Hematopoietic multipotent progenitor cell (in vitro differentiated cells): Measurements from ENCODE around the gene SULT1C2. TPM values are rescaled to one million over a fixed set of nuclear protein-coding genes. Genes with fewer than 3 reads are reported as not detected.
A peak's percentile ranks its signal among the peaks of the same experiment; 100 is the strongest.

Experiments used
- DNase-seq, 3 donors: peaks; one replicate each; pipeline ENCODE4 v3.0.0-alpha.2; 2011 to 2015; ENCODE audit warnings: low read depth in 2 of 3, low spot score in 2 of 3
- total RNA-seq: library from RNA; depleted of rRNA; stranded (reverse); fragments of >200 nt; gene quantifications from one replicate; pipeline ENCODE4 v1.2.3, GENCODE V29; 2012

Gene SULT1C2
- total RNA-seq, 1 donor: under 0.01 TPM

GRCh38 chr2:108287169-108287568, 1.5 kb upstream of the SULT1C2 start:
- DNase-seq: no peak

- DNase-seq: no peak
These were observed 5.2 kb downstream of the SULT1C2 start for GRCh38 chr2:108293850-108294249.

- DNase-seq: no peak
These were observed 8.9 kb downstream of the SULT1C2 start for GRCh38 chr2:108297436-108298141.

GRCh38 chr2:108301558-108301957, 12.9 kb downstream of the SULT1C2 start:
- DNase-seq: no peak

- no peak for DNase-seq
These were observed 16.3 kb downstream of the SULT1C2 start for GRCh38 chr2:108304975-108305374.

- no peak for DNase-seq
These were observed 17.2 kb downstream of the SULT1C2 start for GRCh38 chr2:108305901-108306300.

- no peak for DNase-seq
These were observed 21.2 kb downstream of the SULT1C2 start for GRCh38 chr2:108309903-108310302.

GRCh38 chr2:108314586-108315296, 26.0 kb downstream of the SULT1C2 start:
- DNase-seq: no peak

- DNase-seq: no peak
These were observed 26.8 kb downstream of the SULT1C2 start for GRCh38 chr2:108315444-108315934.

GRCh38 chr2:108316033-108316432, 27.3 kb downstream of the SULT1C2 start:
- no peak for DNase-seq

GRCh38 chr2:108316461-108317258, 28.0 kb downstream of the SULT1C2 start:
- DNase-seq: no peak

- no peak for DNase-seq
These were observed 31.7 kb downstream of the SULT1C2 start for GRCh38 chr2:108320326-108320922.

GRCh38 chr2:108323619-108324018, 34.9 kb downstream of the SULT1C2 start:
- no peak for DNase-seq

- no peak for DNase-seq
These were observed 36.0 kb downstream of the SULT1C2 start for GRCh38 chr2:108324531-108325255.

GRCh38 chr2:108325756-108326155, 37.1 kb downstream of the SULT1C2 start:
- no peak for DNase-seq

GRCh38 chr2:108329771-108330170, 41.1 kb downstream of the SULT1C2 start:
- no peak for DNase-seq

- peak in 1 of 3 donors; percentile 3 for DNase-seq
These were observed 42.3 kb downstream of the SULT1C2 start for GRCh38 chr2:108330979-108331378.

- peak in 1 of 3 donors; percentile 54 for DNase-seq
These were observed 57.3 kb downstream of the SULT1C2 start for GRCh38 chr2:108345951-108346350.

- DNase-seq: no peak
These were observed 58.1 kb downstream of the SULT1C2 start for GRCh38 chr2:108346827-108347226.

- DNase-seq: no peak
These were observed 59.1 kb downstream of the SULT1C2 start for GRCh38 chr2:108347786-108348185.
